ENCODE data around the gene MIPOL1. TPM values are rescaled to one million over a fixed set of nuclear protein-coding genes. Genes with fewer than 3 reads are reported as not detected.

Gene MIPOL1
- total and polyA plus RNA-seq, 2 of the 4 experiments (the other 2 are of a cell fraction) = 2.7 to 5.9 TPM

DNA sequence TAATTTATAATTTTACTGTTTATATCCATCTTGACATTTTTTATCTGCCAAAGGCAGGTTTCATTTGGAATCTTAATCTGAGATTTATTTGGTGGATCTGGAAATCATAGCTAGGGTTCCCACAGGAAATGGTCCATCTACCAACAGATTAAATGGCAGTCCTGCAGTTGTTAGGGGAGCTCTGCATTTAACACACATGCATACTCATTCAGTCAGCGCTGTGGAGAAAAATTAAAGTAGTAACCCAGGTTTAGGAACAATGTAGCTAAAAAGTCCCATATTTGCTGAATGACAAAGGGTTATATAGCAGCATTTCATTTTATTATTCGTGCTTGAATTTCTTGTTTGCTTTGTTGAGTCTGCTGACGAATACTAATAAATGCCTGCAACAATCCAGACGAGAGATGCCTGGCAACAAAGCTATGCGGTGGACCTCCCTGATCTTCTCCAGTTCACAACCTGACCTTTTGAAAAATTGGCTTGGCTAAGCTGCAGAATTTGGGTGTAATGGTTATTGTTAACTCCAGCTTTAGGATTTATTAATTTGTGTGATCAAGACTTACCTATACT, 59.8 kb downstream of the MIPOL1 start:
- POLR2A ChIA-PET (ENCODE audit: unreplicated experiment) = no interaction called here
- dilution Hi-C loops (cut with HindIII; ENCODE audit: low sequenced_read_pairs, unreplicated experiment) = no loop called here
- no peak overlapping the region for H4K8ac ChIP-seq (ENCODE audit: low read depth in 2 of 2, low read length in 2 of 2)

More for the DNA sequence above, 59.8 kb downstream of the MIPOL1 start:
- H3K4me3 ChIP-seq (ENCODE audit: insufficient read depth, low read depth, low read length) = no peak overlapping the region
- H3K4ac ChIP-seq (ENCODE audit: low read depth, low read length) = no peak overlapping the region
- H3K79me1 ChIP-seq (ENCODE audit: low read depth in 1 of 2, low read length in 2 of 2) = no peaks in the 10 kb centered on the region
- TF ChIP-seq, protein P1, sequence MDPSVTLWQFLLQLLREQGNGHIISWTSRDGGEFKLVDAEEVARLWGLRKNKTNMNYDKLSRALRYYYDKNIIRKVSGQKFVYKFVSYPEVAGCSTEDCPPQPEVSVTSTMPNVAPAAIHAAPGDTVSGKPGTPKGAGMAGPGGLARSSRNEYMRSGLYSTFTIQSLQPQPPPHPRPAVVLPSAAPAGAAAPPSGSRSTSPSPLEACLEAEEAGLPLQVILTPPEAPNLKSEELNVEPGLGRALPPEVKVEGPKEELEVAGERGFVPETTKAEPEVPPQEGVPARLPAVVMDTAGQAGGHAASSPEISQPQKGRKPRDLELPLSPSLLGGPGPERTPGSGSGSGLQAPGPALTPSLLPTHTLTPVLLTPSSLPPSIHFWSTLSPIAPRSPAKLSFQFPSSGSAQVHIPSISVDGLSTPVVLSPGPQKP (IDR thresholded peaks at IDR 0.05; ENCODE audit: borderline replicate concordance, low read depth, low read length) = no peak
- no peak for TF ChIP-seq MAFK (IDR thresholded peaks at IDR 0.05; ENCODE audit: low read depth, low read length)
- no peak for TF ChIP-seq NFE2L2 (IDR thresholded peaks at IDR 0.05; ENCODE audit: low read depth, low read length)
- no peak for TF ChIP-seq CEBPB (IDR thresholded peaks at IDR 0.05; ENCODE audit: low read depth, low read length)
- no peak for TF ChIP-seq POLR2A (IDR thresholded peaks at IDR 0.05; ENCODE audit: low read depth, low read length)
- TF ChIP-seq, protein P2, sequence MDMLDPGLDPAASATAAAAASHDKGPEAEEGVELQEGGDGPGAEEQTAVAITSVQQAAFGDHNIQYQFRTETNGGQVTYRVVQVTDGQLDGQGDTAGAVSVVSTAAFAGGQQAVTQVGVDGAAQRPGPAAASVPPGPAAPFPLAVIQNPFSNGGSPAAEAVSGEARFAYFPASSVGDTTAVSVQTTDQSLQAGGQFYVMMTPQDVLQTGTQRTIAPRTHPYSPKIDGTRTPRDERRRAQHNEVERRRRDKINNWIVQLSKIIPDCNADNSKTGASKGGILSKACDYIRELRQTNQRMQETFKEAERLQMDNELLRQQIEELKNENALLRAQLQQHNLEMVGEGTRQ (IDR thresholded peaks at IDR 0.05; ENCODE audit: low read depth, low read length) = no peak
- TF ChIP-seq MXI1 (IDR thresholded peaks at IDR 0.05; ENCODE audit: borderline replicate concordance, low read depth, low read length) = no peak
- no peak for TF ChIP-seq CHD1 (IDR thresholded peaks at IDR 0.05; ENCODE audit: low read depth, low read length)
- TF ChIP-seq, protein P3, sequence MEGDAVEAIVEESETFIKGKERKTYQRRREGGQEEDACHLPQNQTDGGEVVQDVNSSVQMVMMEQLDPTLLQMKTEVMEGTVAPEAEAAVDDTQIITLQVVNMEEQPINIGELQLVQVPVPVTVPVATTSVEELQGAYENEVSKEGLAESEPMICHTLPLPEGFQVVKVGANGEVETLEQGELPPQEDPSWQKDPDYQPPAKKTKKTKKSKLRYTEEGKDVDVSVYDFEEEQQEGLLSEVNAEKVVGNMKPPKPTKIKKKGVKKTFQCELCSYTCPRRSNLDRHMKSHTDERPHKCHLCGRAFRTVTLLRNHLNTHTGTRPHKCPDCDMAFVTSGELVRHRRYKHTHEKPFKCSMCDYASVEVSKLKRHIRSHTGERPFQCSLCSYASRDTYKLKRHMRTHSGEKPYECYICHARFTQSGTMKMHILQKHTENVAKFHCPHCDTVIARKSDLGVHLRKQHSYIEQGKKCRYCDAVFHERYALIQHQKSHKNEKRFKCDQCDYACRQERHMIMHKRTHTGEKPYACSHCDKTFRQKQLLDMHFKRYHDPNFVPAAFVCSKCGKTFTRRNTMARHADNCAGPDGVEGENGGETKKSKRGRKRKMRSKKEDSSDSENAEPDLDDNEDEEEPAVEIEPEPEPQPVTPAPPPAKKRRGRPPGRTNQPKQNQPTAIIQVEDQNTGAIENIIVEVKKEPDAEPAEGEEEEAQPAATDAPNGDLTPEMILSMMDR (conservative IDR thresholded peaks at IDR 0.05; ENCODE audit: low read depth, low read length) = no peak
- no peak for TF ChIP-seq RFX5 (IDR thresholded peaks at IDR 0.05; ENCODE audit: low read depth, low read length)
- no peak for TF ChIP-seq FOS (IDR thresholded peaks at IDR 0.05; ENCODE audit: low read depth, low read length)
- TF ChIP-seq RAD21 (IDR thresholded peaks at IDR 0.05; ENCODE audit: low read length) = no peak
- no peak overlapping the region for H3K4me2 ChIP-seq (ENCODE audit: low read depth, low read length)
- in situ Hi-C loops (cut with MboI; ENCODE audit: low sequenced_read_pairs) = no loop called here
- H3K56ac ChIP-seq (ENCODE audit: extremely low read depth, insufficient read depth, low read length) = no peak overlapping the region
- H2AK9ac ChIP-seq (replicated peaks; ENCODE audit: low read depth, low read length, poor library complexity) = no peak overlapping the region
- intact Hi-C loops (cut with micrococcal nuclease) = no loop called here
- H3K23ac ChIP-seq (ENCODE audit: low read depth, low read length) = no peak overlapping the region
- H4K20me1 ChIP-seq (ENCODE audit: insufficient read depth, low read length) = no peaks in the 10 kb centered on the region
- 87% methylated on average over 3 of the region's 5 CpGs; no CpG with 5 or more reads in 1 of the 2 experiments for WGBS, 2 experiments (ENCODE audit: extremely low coverage in 2 of 2, insufficient read length in 1 of 2)
- no peak overlapping the region for H2AK5ac ChIP-seq (ENCODE audit: low read depth, low read length)
- H3K36me3 ChIP-seq (ENCODE audit: control insufficient read depth, insufficient read depth, low read length) = no peaks in the 10 kb centered on the region
- no peak overlapping the region for H2BK120ac ChIP-seq (ENCODE audit: low read depth, low read length)
- ATAC-seq (ENCODE audit: low read depth) = no peak
- no peak overlapping the region for H3K18ac ChIP-seq (ENCODE audit: low read depth, low read length)
- no TSS peak for BruUV-seq (replicated peaks)
- no peak overlapping the region for H3K9ac ChIP-seq (ENCODE audit: low read depth, low read length)
- no peak overlapping the region for H4K5ac ChIP-seq (ENCODE audit: low read depth, low read length)
- no peak overlapping the region for H3K27ac ChIP-seq (ENCODE audit: insufficient read depth, low read length)
- no peak overlapping the region for H3K14ac ChIP-seq (replicated peaks; ENCODE audit: low read depth, low read length)
- no peak overlapping the region for H2BK5ac ChIP-seq (ENCODE audit: low read depth, low read length, poor library complexity, severe bottlenecking)
- no peak for DNase-seq
- CTCF ChIA-PET = interaction anchor here (0.6 to 1.3 kb wide), 2 partner anchors 12 to 13 kb away, joined by 3 to 5 read pairs; no protein-coding TSS in a partner anchor
- H3K9me3 ChIP-seq (ENCODE audit: control insufficient read depth, insufficient read depth, low read length) = no peaks in the 10 kb centered on the region
- H3K4me1 ChIP-seq (ENCODE audit: control insufficient read depth, insufficient read depth, low read length) = no peaks in the 10 kb centered on the region
- H2BK15ac ChIP-seq (ENCODE audit: low read depth, low read length) = no peak overlapping the region
- no peaks in the 10 kb centered on the region for H3K27me3 ChIP-seq (ENCODE audit: control insufficient read depth, insufficient read depth, low read length)
- H3K9me1 ChIP-seq (ENCODE audit: insufficient read depth, low read length) = no peaks in the 10 kb centered on the region
- H2BK20ac ChIP-seq (ENCODE audit: low read depth, low read length) = no peak overlapping the region
- H4K91ac ChIP-seq (ENCODE audit: insufficient read depth, low read depth, low read length) = no peak overlapping the region
- no peak overlapping the region for H2AFZ ChIP-seq (replicated peaks; ENCODE audit: low read length, poor library complexity)
